ENCODE measurements around the gene FAM174C.

The FAM174C gene

GRCh38 chr19:1251330-1252220 is 23.8 kb upstream of the FAM174C start:
- DNase-seq: no peak

GRCh38 chr19:1252221-1252820 is 23.0 kb upstream of the FAM174C start:
- DNase-seq: peak; percentile 78

GRCh38 chr19:1252821-1253513 is 22.4 kb upstream of the FAM174C start:
- peak; percentile 93 for DNase-seq

- no peak for DNase-seq
Observed at GRCh38 chr19:1253514-1254080, 21.7 kb upstream of the FAM174C start.

GRCh38 chr19:1254081-1254527 is 21.2 kb upstream of the FAM174C start:
- DNase-seq: no peak

GRCh38 chr19:1254530-1255185 is 20.7 kb upstream of the FAM174C start:
- DNase-seq: no peak

- no peak for DNase-seq
Observed at GRCh38 chr19:1255186-1256161, 19.9 kb upstream of the FAM174C start.

- no peak for DNase-seq
Observed at GRCh38 chr19:1256646-1257474, 18.5 kb upstream of the FAM174C start.

GRCh38 chr19:1257475-1258162 is 17.7 kb upstream of the FAM174C start:
- no peak for DNase-seq

GRCh38 chr19:1258163-1258492 is 17.2 kb upstream of the FAM174C start:
- no peak for DNase-seq

GRCh38 chr19:1258707-1259205 is 16.6 kb upstream of the FAM174C start:
- DNase-seq: no peak

- DNase-seq: peak; percentile 77
Observed at GRCh38 chr19:1259206-1259875, 16.0 kb upstream of the FAM174C start.

GRCh38 chr19:1259876-1260748 is 15.2 kb upstream of the FAM174C start:
- no peak for DNase-seq

- peak; percentile 98 for DNase-seq
Observed at GRCh38 chr19:1260749-1261537, 14.4 kb upstream of the FAM174C start.

- no peak for DNase-seq
Observed at GRCh38 chr19:1261538-1261797, 13.9 kb upstream of the FAM174C start.

- no peak for DNase-seq
Observed at GRCh38 chr19:1261798-1262622, 13.3 kb upstream of the FAM174C start.

GRCh38 chr19:1262623-1263123 is 12.7 kb upstream of the FAM174C start:
- no peak for DNase-seq

All from 8988T (cell line).